Measurements from ENCODE around the gene MKLN1. TPM values are rescaled to one million over a fixed set of nuclear protein-coding genes. Genes with fewer than 3 reads are reported as not detected.

The MKLN1 gene
- total RNA-seq, 1 experiment from 2014 or later: 48.5 TPM

DNA sequence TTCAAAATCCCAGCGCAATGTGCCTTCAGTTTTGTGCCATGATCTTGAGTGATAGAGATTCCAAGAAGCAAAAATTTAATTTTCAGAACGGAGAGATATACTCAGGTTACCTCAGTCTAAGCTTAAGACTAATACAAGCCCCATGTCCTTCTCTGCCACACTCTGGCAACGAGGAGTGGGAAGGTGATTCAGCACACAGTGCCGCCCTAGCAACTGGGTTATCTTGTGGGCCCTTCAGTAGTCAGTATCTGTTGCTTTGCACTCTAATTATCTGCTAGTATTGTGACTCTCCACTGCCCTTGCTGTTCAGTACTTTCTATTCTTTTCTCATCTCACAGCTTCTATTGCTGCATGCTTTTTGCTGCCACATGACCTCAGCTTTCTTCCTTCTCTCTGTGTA, 39.2 kb upstream of the MKLN1 start:
- POLR2A ChIA-PET: no interaction called here
- CTCF ChIA-PET: no interaction called here
- Histone ChIP-seq H3K4me2 (ENCODE audit: low read length) (no peak overlapping the region), H3K4me3 (replicated peaks in 1 of 2; ENCODE audit: low read depth in 1 of 2, low read length in 2 of 2) (no peak overlapping the region), H3K79me2 (ENCODE audit: insufficient read depth, low read length) (no peaks in the 10 kb centered on the region), H3K27ac (ENCODE audit: low read depth, low read length) (no peak overlapping the region), H4K20me1 (ENCODE audit: insufficient read depth) (no peaks in the 10 kb centered on the region), H3K9me2 (ENCODE audit: insufficient read depth) (no peaks in the 10 kb centered on the region), H3K9me3 (ENCODE audit: control insufficient read depth in 1 of 2, insufficient read depth in 1 of 2, low read depth in 1 of 2, low read length in 2 of 2) (no peaks in the 10 kb centered on the region), H3K27me3 (ENCODE audit: insufficient read depth, low read length) (no peaks in the 10 kb centered on the region), H3K9ac (ENCODE audit: low read length) (no peak overlapping the region), H3K36me3 (ENCODE audit: control insufficient read depth in 1 of 2, insufficient read depth in 2 of 2, low read length in 2 of 2) (no peaks in the 10 kb centered on the region), H3K4me1 (ENCODE audit: control insufficient read depth in 1 of 2, insufficient read depth in 2 of 2, low read length in 2 of 2) (no peaks in the 10 kb centered on the region), H2AFZ (ENCODE audit: low read depth, low read length, poor library complexity, severe bottlenecking) (no peak overlapping the region)
- TF ChIP-seq CBX3 (IDR thresholded peaks at IDR 0.05; ENCODE audit: low read depth) (no peak), SIN3A (IDR thresholded peaks at IDR 0.05; ENCODE audit: low read depth) (no peak), FOSL1 (IDR thresholded peaks at IDR 0.05; ENCODE audit: low read depth) (no peak), ZFX (IDR thresholded peaks at IDR 0.05) (no peak), EZH2 (IDR thresholded peaks at IDR 0.05) (no peak), SRF (IDR thresholded peaks at IDR 0.05; ENCODE audit: low read depth) (no peak), ELF1 (IDR thresholded peaks at IDR 0.05; ENCODE audit: borderline replicate concordance, low read depth) (no peak), ZNF274 (IDR thresholded peaks at IDR 0.05; ENCODE audit: low read depth, low read length) (no peak), RAD21 (IDR thresholded peaks at IDR 0.05; ENCODE audit: low read depth) (no peak), JUND (IDR thresholded peaks at IDR 0.05) (no peak), POLR2A (IDR thresholded peaks at IDR 0.05; ENCODE audit: borderline replicate concordance, extremely low read depth, insufficient read depth, insufficient read length) (no peak), CEBPB (IDR thresholded peaks at IDR 0.05; ENCODE audit: low read depth) (no peak), POLR2AphosphoS5 (IDR thresholded peaks at IDR 0.05; ENCODE audit: low read depth, low read length) (no peak)
- TF ChIP-seq, protein P1, sequence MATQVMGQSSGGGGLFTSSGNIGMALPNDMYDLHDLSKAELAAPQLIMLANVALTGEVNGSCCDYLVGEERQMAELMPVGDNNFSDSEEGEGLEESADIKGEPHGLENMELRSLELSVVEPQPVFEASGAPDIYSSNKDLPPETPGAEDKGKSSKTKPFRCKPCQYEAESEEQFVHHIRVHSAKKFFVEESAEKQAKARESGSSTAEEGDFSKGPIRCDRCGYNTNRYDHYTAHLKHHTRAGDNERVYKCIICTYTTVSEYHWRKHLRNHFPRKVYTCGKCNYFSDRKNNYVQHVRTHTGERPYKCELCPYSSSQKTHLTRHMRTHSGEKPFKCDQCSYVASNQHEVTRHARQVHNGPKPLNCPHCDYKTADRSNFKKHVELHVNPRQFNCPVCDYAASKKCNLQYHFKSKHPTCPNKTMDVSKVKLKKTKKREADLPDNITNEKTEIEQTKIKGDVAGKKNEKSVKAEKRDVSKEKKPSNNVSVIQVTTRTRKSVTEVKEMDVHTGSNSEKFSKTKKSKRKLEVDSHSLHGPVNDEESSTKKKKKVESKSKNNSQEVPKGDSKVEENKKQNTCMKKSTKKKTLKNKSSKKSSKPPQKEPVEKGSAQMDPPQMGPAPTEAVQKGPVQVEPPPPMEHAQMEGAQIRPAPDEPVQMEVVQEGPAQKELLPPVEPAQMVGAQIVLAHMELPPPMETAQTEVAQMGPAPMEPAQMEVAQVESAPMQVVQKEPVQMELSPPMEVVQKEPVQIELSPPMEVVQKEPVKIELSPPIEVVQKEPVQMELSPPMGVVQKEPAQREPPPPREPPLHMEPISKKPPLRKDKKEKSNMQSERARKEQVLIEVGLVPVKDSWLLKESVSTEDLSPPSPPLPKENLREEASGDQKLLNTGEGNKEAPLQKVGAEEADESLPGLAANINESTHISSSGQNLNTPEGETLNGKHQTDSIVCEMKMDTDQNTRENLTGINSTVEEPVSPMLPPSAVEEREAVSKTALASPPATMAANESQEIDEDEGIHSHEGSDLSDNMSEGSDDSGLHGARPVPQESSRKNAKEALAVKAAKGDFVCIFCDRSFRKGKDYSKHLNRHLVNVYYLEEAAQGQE (IDR thresholded peaks at IDR 0.05; ENCODE audit: low read depth): no peak
- TF ChIP-seq, protein P2, sequence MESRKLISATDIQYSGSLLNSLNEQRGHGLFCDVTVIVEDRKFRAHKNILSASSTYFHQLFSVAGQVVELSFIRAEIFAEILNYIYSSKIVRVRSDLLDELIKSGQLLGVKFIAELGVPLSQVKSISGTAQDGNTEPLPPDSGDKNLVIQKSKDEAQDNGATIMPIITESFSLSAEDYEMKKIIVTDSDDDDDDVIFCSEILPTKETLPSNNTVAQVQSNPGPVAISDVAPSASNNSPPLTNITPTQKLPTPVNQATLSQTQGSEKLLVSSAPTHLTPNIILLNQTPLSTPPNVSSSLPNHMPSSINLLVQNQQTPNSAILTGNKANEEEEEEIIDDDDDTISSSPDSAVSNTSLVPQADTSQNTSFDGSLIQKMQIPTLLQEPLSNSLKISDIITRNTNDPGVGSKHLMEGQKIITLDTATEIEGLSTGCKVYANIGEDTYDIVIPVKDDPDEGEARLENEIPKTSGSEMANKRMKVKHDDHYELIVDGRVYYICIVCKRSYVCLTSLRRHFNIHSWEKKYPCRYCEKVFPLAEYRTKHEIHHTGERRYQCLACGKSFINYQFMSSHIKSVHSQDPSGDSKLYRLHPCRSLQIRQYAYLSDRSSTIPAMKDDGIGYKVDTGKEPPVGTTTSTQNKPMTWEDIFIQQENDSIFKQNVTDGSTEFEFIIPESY (IDR thresholded peaks at IDR 0.05; ENCODE audit: extremely low read depth, insufficient replicate concordance, low read length): no peak
- TF ChIP-seq, protein P3, sequence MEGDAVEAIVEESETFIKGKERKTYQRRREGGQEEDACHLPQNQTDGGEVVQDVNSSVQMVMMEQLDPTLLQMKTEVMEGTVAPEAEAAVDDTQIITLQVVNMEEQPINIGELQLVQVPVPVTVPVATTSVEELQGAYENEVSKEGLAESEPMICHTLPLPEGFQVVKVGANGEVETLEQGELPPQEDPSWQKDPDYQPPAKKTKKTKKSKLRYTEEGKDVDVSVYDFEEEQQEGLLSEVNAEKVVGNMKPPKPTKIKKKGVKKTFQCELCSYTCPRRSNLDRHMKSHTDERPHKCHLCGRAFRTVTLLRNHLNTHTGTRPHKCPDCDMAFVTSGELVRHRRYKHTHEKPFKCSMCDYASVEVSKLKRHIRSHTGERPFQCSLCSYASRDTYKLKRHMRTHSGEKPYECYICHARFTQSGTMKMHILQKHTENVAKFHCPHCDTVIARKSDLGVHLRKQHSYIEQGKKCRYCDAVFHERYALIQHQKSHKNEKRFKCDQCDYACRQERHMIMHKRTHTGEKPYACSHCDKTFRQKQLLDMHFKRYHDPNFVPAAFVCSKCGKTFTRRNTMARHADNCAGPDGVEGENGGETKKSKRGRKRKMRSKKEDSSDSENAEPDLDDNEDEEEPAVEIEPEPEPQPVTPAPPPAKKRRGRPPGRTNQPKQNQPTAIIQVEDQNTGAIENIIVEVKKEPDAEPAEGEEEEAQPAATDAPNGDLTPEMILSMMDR (IDR thresholded peaks at IDR 0.05 in 2 of 3, conservative IDR thresholded peaks at IDR 0.05 in 1 of 3; ENCODE audit: borderline replicate concordance in 1 of 3, insufficient read depth in 1 of 3, low read depth in 2 of 3, low read length in 2 of 3): no peak
- TF ChIP-seq, protein P4, sequence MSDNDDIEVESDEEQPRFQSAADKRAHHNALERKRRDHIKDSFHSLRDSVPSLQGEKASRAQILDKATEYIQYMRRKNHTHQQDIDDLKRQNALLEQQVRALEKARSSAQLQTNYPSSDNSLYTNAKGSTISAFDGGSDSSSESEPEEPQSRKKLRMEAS (IDR thresholded peaks at IDR 0.05): no peak
- no TSS peak for BruUV-seq (replicated peaks)
- DNase-seq (ENCODE audit: low read depth, low spot score) (no peak), ATAC-seq (no peak)
- intact Hi-C loops (cut with micrococcal nuclease): no loop called here
- RAD21 ChIA-PET (ENCODE audit: low non-redundant PET in 1 of 2, low total read pairs in 2 of 2, uncharacterized antibody in 2 of 2, unreplicated experiment in 2 of 2): no interaction called here

All from HCT116 (cell line).